GM18498 (cell line): Measurements from ENCODE around the gene OR2S2.
"Not testable (repeated sequence)": the region's sequence is repeated elsewhere in the genome, so short reads cannot be mapped to it uniquely, and the experiment has no call there.

Source experiments
- ATAC-seq: cut with Tn5 transposase; IDR thresholded peaks from one replicate; pipeline ENCODE4 v1.9.1; 2021; ENCODE audit warnings: mild to moderate bottlenecking, moderate library complexity; ENCODE audit not compliant: unreplicated experiment

OR2S2 gene, protein sequence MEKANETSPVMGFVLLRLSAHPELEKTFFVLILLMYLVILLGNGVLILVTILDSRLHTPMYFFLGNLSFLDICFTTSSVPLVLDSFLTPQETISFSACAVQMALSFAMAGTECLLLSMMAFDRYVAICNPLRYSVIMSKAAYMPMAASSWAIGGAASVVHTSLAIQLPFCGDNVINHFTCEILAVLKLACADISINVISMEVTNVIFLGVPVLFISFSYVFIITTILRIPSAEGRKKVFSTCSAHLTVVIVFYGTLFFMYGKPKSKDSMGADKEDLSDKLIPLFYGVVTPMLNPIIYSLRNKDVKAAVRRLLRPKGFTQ

DNA sequence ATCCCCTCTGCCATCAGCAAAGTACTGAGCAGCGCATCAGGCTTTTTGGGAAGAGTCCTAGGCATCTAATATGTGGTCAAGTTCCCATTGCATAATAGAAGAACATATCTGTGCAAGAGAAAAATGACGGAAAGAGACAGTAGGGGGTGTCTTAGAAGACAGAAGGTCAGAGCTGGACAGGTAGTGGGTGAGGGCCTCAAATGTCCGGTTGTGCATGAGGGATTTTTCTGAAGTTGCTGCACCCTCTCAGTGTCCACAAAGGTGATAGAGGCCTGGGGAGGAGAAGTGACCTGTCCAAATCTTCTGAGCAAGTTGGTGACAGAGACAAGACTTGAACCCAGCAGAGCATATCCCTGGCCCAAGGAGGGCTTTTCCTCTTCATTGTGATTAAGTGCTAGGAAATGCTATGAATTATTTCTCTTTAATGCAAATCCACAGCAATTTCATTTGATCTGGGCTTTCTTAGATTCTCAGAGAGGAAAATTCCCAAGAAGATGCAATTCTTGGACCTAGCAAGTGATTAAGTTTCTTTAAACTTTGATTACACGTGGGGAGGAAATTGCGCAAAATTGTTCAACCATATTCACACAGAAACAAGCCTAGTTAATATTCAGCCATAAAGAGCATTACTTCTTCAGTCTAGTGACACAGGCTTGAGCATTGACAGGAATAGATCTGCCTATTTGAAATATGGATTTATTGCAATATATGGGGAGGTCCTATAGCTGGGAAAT is at the start of gene OR2S2:
OR2S2 (minus strand) TSS at position 51 of the 734 bp plus-strand sequence. CDS start 56 bp downstream, outside the sequence.
- no peak for ATAC-seq

DNA sequence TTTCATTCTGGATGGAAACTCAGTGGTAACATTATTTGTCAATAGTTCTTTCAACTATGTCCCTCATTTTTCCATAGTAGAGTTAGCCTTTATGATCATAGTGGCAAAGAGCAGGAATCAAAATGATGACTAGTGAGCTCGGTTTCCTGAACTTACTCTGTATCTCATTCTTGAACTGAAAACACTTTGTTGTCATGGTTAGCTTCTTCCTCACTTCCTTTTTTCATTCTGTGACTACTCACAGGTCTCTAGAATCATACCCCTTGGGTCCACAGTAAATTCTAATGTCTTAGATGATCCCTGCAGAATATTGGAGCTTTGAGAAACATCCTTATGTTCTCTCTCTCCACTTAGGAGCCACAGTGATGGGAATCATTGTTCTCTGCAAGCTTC is 49.4 kb upstream of the OR2S2 start:
- ATAC-seq = peak; percentile 54

DNA sequence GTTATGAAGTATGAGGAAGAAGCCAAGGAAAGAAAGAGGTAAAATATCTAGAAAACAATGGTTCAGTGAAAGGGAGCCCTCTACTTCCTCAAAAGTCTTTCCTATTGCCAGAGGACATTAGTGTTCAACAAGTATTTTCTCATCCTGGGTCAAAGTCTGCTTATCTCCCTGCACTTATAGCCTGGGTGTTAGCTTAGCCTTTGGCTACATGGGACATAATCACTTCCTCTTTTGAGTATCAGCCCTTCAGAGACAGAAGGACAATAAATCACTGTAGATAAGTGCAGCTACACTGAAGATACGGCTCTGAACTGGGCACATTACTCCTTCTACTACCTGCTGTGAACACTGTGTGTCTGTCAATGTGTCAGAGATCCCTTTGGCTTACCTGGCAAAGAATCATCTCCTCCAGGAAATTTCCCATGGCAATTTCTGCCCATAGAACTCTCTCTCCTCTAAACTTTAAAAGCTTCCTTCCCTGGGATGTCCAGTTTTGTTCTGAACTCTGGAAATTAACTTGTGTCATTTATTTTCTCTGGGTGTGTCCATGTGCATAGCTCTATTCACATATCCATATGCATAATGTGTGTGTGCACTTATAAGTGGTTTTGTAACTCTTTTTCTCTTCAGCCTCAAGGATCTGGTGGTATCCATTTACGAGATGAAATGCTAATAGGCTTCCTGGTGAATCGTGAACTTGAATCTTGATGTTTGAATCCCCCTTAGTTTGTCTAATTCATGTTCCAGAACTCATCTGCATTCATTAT is 48.8 kb upstream of the OR2S2 start:
- no peak for ATAC-seq

- no peak for ATAC-seq
These were observed 47.9 kb upstream of the OR2S2 start for GRCh38 chr9:36005891-36006290.

- ATAC-seq = no peak
These were observed 40.4 kb upstream of the OR2S2 start for GRCh38 chr9:35998333-35998732.

DNA sequence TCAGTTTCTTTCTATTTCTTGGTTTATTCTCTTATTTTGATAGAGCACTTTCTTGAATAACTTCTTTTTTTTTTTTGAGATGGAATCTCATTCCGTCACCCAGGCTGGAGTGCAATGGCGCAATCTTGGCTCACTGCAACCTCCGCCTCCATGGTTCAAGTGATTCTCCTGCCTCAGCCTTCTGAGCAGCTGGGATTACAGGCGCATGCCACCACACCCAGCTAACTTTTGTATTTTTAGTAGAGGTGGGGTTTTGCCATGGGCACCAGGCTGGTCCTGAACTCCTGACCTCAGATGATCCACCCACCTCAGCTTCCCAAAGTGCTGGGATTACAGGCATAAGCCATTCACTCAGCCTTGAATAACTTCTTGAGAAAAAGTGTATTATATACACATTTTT is 39.1 kb upstream of the OR2S2 start:
- ATAC-seq = not testable (repeated sequence)

DNA sequence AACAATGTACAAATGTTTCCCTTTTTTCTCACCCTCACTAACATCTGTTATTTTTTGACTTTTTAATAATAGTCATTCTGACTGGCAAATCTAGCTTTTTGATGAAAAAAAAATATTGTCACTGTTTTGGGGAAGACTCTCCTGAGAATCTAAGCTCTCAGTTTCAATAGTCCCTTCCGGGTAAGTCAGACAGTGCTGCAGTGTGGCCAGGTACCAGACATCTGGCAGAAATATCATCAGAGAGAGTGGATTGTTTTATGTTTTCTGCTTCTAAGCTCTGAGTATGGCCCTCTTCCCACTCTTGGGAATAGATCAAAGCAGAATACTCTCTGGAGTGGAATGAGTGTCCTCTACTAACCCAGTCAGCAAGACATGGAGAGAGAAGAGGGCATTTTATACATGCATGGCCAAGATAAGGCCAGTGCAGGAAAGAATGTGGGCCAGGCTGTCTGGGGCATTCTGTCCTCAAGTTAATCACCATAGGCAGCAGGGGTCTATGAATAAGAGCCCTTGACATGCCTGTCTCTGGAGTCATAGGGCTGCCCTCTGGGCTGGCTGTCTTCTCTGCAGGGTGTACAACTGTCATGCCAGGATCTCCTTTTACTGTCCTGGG is 38.5 kb upstream of the OR2S2 start:
- ATAC-seq = no peak

DNA sequence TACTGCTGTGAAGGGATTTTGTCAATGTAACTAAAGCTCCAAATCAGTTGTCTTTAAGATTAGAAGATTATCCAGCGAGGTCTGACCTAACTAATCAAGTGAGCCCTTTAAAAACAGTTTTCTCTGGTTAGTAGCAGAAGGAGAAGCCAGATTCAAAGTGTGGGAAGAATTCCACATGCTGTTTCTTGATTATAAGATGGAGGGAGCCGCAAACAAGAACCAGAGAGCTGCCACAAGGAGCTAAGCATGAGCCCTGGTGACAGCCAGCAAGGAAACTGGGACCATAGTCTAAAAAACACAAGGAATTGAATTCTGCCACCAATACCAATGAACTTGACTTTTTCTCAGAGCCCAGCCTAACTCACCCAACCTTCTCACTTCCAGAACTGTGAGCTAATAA is 37.0 kb upstream of the OR2S2 start:
- no peak for ATAC-seq

DNA sequence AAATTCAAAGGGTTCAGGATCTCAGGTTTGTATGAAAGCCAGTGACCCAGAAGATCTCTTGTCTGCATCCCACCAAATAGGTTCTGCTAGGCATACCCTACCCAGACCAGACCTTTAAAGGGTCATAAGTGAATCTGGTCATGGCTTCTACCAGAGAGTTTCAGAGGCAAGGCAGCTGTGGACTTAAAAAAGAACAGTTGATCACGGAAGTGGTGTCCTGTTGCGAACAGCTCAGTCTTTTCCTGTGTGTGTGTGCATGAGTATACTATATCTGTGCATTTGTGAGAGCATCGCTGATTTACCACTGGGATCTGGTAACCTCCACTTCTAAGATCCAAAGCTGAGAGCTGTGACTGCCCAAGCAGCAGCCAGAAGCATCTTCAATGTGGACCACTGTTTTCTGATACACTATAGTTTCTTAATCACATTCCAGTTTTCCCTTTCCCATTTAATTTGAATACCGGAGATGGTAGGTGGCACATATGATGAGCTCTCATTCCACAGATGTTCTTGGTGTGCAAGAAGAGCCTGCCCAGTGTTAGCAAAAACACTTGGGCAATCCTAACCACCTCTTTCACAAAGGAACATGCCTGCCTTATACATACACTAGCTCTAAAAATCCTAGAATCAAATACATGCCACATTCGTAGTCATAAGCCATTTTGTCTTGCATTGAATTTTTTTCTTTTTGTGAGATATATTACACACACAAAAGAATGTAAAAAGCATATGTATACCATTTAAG is 36.2 kb upstream of the OR2S2 start:
- ATAC-seq = no peak

DNA sequence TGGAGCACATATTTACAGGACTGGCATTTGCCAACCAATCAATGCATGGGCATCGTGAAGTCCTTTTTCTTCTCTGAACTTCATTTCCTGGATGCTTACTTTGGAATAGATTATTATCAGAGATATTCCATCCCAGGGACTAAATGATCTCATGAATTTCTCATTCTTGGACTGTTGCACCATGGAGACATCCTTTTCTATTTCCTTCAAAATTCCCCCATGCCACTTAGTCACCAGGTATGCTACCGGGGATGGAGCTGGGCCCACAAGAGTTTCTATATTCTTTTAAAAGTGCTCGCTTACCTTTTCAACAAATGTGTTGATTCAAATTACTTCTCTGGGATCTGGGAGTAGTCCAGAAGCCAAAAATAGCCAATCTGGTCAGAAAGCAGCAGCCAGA is 35.2 kb upstream of the OR2S2 start:
- ATAC-seq = not testable (repeated sequence)

GRCh38 chr9:35990155-35990554 is 32.2 kb upstream of the OR2S2 start:
- ATAC-seq = no peak

- ATAC-seq = no peak
These were observed 26.1 kb upstream of the OR2S2 start for GRCh38 chr9:35984021-35984420.

DNA sequence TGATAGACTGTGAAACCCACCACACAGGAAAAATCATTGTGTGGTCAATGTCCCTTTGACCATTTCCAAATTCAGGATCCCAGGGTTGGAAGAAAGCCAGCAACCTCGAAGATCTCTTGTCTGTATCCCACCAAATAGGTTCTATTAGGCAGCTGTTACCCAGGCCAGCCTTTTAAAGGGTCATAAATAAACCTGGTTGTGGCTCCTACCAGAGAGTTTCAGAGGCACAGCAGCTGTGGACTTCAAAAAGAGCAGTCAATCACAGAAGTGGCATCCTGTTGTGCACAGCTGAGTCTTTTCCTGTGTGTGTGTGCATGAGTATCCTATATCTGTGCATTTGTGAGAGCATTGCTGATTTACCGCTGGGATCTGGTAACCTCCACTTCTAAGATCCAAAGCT is 23.7 kb upstream of the OR2S2 start:
- no peak for ATAC-seq

- no peak for ATAC-seq
These were observed 22.5 kb upstream of the OR2S2 start for GRCh38 chr9:35980289-35981011.

GRCh38 chr9:35978792-35979191 is 20.8 kb upstream of the OR2S2 start:
- ATAC-seq = no peak

DNA sequence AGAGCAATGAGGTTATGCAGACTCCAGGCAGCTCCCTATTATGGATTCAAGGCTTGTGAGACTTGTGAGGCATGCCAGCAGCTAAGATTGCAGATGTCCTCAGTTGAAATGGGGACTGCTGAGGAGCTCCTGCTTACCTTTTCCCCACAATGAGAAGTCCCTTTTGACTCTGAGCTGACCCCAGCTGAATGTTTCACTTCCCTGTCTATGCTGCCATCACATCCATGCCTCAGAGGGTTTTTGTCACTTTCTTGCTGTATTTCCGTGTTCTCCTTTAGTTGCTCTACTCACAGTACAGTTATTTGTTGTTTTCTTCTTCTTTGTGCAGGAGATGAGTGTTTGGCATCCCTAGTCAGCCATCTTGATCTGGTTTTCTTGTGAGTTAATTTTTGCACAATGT is 18.8 kb upstream of the OR2S2 start:
- no peak for ATAC-seq

DNA sequence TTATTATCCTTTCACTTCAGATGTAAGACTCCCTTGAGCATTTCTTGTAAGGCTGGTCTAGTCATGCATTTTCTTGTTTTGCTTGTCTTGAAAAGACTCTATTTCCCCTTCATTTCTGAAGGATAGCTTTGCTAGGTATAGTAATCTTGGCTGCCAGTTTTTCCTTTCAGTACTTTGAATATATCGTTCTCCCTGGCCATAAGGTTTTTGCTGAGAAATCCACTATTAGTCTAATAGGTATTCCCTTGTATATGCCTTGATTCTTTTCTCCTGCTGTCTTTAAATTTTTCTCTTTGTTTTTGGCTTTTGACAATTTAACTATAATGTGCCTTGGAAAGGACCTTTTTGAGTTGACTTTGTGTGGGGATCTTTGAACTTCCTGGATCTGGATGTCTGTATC is 16.8 kb upstream of the OR2S2 start:
- no peak for ATAC-seq

DNA sequence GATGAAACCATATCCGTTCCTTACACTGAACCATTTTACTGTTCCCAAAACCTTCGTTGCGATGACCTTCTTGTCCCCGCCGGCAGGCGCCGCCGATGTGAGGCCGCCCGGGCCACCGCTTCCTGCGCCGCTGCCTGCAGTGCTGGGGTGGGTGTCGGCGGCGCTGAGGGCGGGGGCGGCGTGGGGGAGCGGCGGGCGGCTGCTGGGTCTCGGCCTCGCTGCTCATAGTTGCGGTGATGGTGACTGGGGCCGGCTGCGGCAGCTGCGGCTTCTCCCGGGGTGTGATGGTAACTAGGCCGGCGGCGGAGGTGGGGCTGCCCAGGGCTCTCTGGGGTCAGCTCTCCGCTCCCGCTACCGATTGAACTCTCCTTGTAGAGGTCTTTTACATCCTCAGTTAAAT is 14.1 kb upstream of the OR2S2 start:
- ATAC-seq = no peak

- ATAC-seq = no peak
These were observed 9.1 kb upstream of the OR2S2 start for GRCh38 chr9:35967042-35967441.

GRCh38 chr9:35966433-35966832 is 8.5 kb upstream of the OR2S2 start:
- no peak for ATAC-seq
